ENCODE data around the gene FCHSD2. TPM values are rescaled to one million over a fixed set of nuclear protein-coding genes. Genes with fewer than 3 reads are reported as not detected.

The FCHSD2 gene
- total and polyA plus RNA-seq, 2 of the 13 experiments (the other 11 are each of a cell fraction or from before 2014, with no cell fraction given): 20.5 to 24.8 TPM

DNA sequence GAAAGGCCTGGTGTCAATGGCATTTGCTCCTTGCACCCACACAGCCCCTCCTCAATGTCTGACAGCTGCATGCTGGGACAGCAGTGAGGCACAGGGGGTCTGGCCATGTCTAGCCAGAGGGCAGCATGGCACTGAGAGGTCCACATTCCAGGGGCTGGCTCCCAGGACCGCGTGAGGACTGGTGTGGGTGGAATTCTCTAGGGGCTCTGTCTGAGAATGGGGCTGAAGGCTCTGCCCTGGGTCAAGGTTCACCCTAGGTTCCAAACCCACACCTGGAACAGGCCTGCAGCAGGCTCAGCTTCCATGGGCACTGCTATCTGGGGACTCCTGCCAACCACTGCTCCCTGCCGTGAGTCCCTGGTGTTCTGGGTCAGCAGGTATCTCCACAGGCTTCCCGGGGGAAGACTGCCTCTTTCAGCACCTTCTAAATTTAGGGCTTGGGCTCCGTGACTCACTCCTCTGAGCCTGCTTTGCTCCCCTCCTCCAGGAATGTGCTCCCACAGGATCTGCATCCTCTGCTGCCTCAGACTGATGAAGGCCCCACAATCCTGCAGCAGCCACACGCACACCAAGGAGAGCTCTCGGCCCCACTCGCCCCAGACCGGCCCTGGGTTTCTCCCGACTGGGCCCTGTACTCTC is 352.5 kb downstream of the FCHSD2 start (continued):
- no peak for TF ChIP-seq NR2F2 (IDR thresholded peaks at IDR 0.05; ENCODE audit: borderline replicate concordance, low read depth)
- no peak for TF ChIP-seq FOXP1 (IDR thresholded peaks at IDR 0.05)
- TF ChIP-seq FOXP1 (CRISPR knock-in tag; IDR thresholded peaks at IDR 0.05): no peak
- TF ChIP-seq LCORL (IDR thresholded peaks at IDR 0.05): no peak
- peak; percentile 60; the same call in 1 of the 2 replicates for TF ChIP-seq LCORL (CRISPR knock-in tag; IDR thresholded peaks at IDR 0.05)
- TF ChIP-seq BCL6 (CRISPR knock-in tag; IDR thresholded peaks at IDR 0.05): 0 out of 2 replicates have a peak, but pooled peaks have one; percentile 10
- TF ChIP-seq, protein P1, sequence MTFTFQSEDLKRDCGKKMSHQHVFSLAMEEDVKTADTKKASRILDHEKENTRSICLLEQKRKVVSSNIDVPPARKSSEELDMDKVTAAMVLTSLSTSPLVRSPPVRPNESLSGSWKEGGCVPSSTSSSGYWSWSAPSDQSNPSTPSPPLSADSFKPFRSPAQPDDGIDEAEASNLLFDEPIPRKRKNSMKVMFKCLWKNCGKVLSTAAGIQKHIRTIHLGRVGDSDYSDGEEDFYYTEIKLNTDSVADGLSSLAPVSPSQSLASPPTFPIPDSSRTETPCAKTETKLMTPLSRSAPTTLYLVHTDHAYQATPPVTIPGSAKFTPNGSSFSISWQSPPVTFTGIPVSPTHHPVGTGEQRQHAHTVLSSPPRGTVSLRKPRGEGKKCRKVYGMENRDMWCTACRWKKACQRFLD (CRISPR knock-in tag; IDR thresholded peaks at IDR 0.05; ENCODE audit: borderline replicate concordance): no peak
- no peak for TF ChIP-seq ZMYM2 (CRISPR knock-in tag; IDR thresholded peaks at IDR 0.05)
- TF ChIP-seq ZNF543 (CRISPR knock-in tag; IDR thresholded peaks at IDR 0.05): no peak
- TF ChIP-seq, protein P2, sequence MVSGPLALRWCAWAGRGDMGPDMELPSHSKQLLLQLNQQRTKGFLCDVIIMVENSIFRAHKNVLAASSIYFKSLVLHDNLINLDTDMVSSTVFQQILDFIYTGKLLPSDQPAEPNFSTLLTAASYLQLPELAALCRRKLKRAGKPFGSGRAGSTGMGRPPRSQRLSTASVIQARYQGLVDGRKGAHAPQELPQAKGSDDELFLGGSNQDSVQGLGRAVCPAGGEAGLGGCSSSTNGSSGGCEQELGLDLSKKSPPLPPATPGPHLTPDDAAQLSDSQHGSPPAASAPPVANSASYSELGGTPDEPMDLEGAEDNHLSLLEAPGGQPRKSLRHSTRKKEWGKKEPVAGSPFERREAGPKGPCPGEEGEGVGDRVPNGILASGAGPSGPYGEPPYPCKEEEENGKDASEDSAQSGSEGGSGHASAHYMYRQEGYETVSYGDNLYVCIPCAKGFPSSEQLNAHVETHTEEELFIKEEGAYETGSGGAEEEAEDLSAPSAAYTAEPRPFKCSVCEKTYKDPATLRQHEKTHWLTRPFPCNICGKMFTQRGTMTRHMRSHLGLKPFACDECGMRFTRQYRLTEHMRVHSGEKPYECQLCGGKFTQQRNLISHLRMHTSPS (CRISPR knock-in tag; IDR thresholded peaks at IDR 0.05; ENCODE audit: low read depth): peak; percentile 86
- peak; percentile 69 for TF ChIP-seq HNF4A (CRISPR knock-in tag; IDR thresholded peaks at IDR 0.05)
- no peak for TF ChIP-seq ZNF121 (CRISPR knock-in tag; IDR thresholded peaks at IDR 0.05)
- no peak for TF ChIP-seq FOXJ3 (CRISPR knock-in tag; IDR thresholded peaks at IDR 0.05; ENCODE audit: borderline replicate concordance)
- TF ChIP-seq NRL (CRISPR knock-in tag; IDR thresholded peaks at IDR 0.05; ENCODE audit: borderline replicate concordance): 0 out of 2 replicates have a peak, but pooled peaks have one; percentile 27
- no peak; the same call in 1 of the 2 replicates for TF ChIP-seq SMAD1 (CRISPR knock-in tag; IDR thresholded peaks at IDR 0.05; ENCODE audit: borderline replicate concordance, low read depth)
- peak; percentile 45; the same call in 1 of the 2 replicates for TF ChIP-seq HNF4G (IDR thresholded peaks at IDR 0.05; ENCODE audit: borderline replicate concordance, low read depth, low read length)
- no peak for TF ChIP-seq HNF4G (CRISPR knock-in tag; IDR thresholded peaks at IDR 0.05; ENCODE audit: borderline replicate concordance, low read depth)
- TF ChIP-seq, protein P3, sequence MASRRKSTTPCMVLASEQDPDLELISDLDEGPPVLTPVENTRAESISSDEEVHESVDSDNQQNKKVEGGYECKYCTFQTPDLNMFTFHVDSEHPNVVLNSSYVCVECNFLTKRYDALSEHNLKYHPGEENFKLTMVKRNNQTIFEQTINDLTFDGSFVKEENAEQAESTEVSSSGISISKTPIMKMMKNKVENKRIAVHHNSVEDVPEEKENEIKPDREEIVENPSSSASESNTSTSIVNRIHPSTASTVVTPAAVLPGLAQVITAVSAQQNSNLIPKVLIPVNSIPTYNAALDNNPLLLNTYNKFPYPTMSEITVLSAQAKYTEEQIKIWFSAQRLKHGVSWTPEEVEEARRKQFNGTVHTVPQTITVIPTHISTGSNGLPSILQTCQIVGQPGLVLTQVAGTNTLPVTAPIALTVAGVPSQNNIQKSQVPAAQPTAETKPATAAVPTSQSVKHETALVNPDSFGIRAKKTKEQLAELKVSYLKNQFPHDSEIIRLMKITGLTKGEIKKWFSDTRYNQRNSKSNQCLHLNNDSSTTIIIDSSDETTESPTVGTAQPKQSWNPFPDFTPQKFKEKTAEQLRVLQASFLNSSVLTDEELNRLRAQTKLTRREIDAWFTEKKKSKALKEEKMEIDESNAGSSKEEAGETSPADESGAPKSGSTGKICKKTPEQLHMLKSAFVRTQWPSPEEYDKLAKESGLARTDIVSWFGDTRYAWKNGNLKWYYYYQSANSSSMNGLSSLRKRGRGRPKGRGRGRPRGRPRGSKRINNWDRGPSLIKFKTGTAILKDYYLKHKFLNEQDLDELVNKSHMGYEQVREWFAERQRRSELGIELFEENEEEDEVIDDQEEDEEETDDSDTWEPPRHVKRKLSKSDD (CRISPR knock-in tag; IDR thresholded peaks at IDR 0.05; ENCODE audit: low read depth): 0 out of 2 replicates have a peak, but pooled peaks have one; percentile 24
- TF ChIP-seq ZNF605 (CRISPR knock-in tag; IDR thresholded peaks at IDR 0.05): 0 out of 2 replicates have a peak, but pooled peaks have one; percentile 27
- TF ChIP-seq ZNF143 (CRISPR knock-in tag; IDR thresholded peaks at IDR 0.05): peak; percentile 74
- TF ChIP-seq ETV6 (CRISPR knock-in tag; conservative IDR thresholded peaks at IDR 0.05): no peak
- TF ChIP-seq ZNF883 (CRISPR knock-in tag; IDR thresholded peaks at IDR 0.05; ENCODE audit: not compliant biosample characterization): no peak
- TF ChIP-seq, protein P4, sequence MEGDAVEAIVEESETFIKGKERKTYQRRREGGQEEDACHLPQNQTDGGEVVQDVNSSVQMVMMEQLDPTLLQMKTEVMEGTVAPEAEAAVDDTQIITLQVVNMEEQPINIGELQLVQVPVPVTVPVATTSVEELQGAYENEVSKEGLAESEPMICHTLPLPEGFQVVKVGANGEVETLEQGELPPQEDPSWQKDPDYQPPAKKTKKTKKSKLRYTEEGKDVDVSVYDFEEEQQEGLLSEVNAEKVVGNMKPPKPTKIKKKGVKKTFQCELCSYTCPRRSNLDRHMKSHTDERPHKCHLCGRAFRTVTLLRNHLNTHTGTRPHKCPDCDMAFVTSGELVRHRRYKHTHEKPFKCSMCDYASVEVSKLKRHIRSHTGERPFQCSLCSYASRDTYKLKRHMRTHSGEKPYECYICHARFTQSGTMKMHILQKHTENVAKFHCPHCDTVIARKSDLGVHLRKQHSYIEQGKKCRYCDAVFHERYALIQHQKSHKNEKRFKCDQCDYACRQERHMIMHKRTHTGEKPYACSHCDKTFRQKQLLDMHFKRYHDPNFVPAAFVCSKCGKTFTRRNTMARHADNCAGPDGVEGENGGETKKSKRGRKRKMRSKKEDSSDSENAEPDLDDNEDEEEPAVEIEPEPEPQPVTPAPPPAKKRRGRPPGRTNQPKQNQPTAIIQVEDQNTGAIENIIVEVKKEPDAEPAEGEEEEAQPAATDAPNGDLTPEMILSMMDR (CRISPR knock-in tag; IDR thresholded peaks at IDR 0.05): peak; percentile 23; the same call in 1 of the 2 replicates
- peak; percentile 65 for TF ChIP-seq ZFX (CRISPR knock-in tag; IDR thresholded peaks at IDR 0.05; ENCODE audit: low read depth)
